Smooth muscle cell (in vitro differentiated cells): Measurements from ENCODE around the gene VPS37C. TPM values are rescaled to one million over a fixed set of nuclear protein-coding genes. Genes with fewer than 3 reads are reported as not detected.

ENCODE experiments used
- DNase-seq: peaks from one replicate; lab custom pipeline; 2025; ENCODE audit not compliant: unreplicated experiment; lab: John Stamatoyannopoulos, UW
- H2AFZ ChIP-seq: fragments of 200-600 bp; sonication (generic); 2 replicates; pipeline ENCODE4 v1.6.0; 2016; ENCODE audit warnings: antibody characterized with exemption, low read depth, mild to moderate bottlenecking
- H3F3A ChIP-seq: fragments of 200-600 bp; sonication (generic); 2 replicates; pipeline ENCODE4 v1.6.0; 2017; ENCODE audit warnings: antibody characterized with exemption, low read depth
- H3K27ac ChIP-seq: fragments of 200-600 bp; sonication (generic); 2 replicates; pipeline ENCODE4 v1.5.1; 2016; ENCODE audit warnings: low read depth, mild to moderate bottlenecking
- H3K27me3 ChIP-seq: fragments of 200-600 bp; sonication (generic); 2 replicates; pipeline ENCODE4 v1.6.1; 2016; ENCODE audit warnings: low read depth, mild to moderate bottlenecking
- H3K36me3 ChIP-seq: fragments of 200-600 bp; sonication (generic); 2 replicates; pipeline ENCODE4 v1.5.1; 2016; ENCODE audit warnings: low read depth
- H3K4me1 ChIP-seq: fragments of 200-600 bp; sonication (generic); 2 replicates; pipeline ENCODE4 v1.5.1; 2016; ENCODE audit warnings: low read depth
- H3K4me2 ChIP-seq: fragments of 200-600 bp; sonication (generic); 2 replicates; pipeline ENCODE4 v1.6.0; 2016; ENCODE audit warnings: mild to moderate bottlenecking
- H3K4me3 ChIP-seq: fragments of 200-600 bp; sonication (generic); 2 replicates; pipeline ENCODE4 v1.5.1; 2016; ENCODE audit warnings: mild to moderate bottlenecking
- H3K79me2 ChIP-seq: fragments of 200-600 bp; sonication (generic); 2 replicates; pipeline ENCODE4 v1.6.0; 2016; ENCODE audit warnings: low read depth, mild to moderate bottlenecking
- H3K9ac ChIP-seq: fragments of 200-600 bp; sonication (generic); 2 replicates; pipeline ENCODE4 v1.6.0; 2016; ENCODE audit warnings: low read depth
- H3K9me3 ChIP-seq: fragments of 200-600 bp; sonication (generic); replicated peaks from 2 replicates; pipeline ENCODE4 v1.5.1; 2016; ENCODE audit warnings: low read depth
- H4K20me1 ChIP-seq: fragments of 200-600 bp; sonication (generic); 2 replicates; pipeline ENCODE4 v1.6.0; 2016; ENCODE audit warnings: low read depth
- CTCF ChIP-seq: fragments of 200-600 bp; sonication (generic); IDR thresholded peaks from 2 replicates; pipeline ENCODE4 v1.5.1; 2017; ENCODE audit warnings: borderline replicate concordance, mild to moderate bottlenecking, antibody characterized with exemption; ENCODE audit not compliant: insufficient read depth, poor library complexity, severe bottlenecking
- WGBS: methylation state at CpG from one replicate; pipeline ENCODE4 v1.1.7; 2016; ENCODE audit warnings: low lambda C conversion rate; 5-methylcytosine and 5-hydroxymethylcytosine counted together
- polyA plus RNA-seq: library from polyadenylated mRNA; unstranded; fragments of >200 nt; fragmentation: Nextera tagmentation; extraction: Ambion mirVana; gene quantifications from 2 replicates; pipeline ENCODE4 v1.2.1, GENCODE V29; 2016
- total RNA-seq: library from RNA; depleted of rRNA; stranded (reverse); fragments of >200 nt; gene quantifications from 2 replicates; pipeline ENCODE4 v1.2.3, GENCODE V29; 2014

VPS37C gene
- total and polyA plus RNA-seq, 2 experiments from 2014 or later: 8.8 to 15.4 TPM

- H3K9me3 ChIP-seq: no peaks in the 10 kb centered on the region
Measured at GRCh38 chr11:61115498-61116224, 45.6 kb downstream of the VPS37C start.

GRCh38 chr11:61114913-61115312, 46.3 kb downstream of the VPS37C start:
- DNase-seq: no peak
- Histone ChIP-seq H3K4me1 (no peaks in the 10 kb centered on the region), H3K4me3 (no peak overlapping the region), H3K9me3 (no peaks in the 10 kb centered on the region), H3K27me3 (no peaks in the 10 kb centered on the region), H3K27ac (no peak overlapping the region), H3K4me2 (no peak overlapping the region), H3K9ac (no peak overlapping the region), H3K79me2 (no peaks in the 10 kb centered on the region), H2AFZ (no peak overlapping the region), H3F3A (no peaks in the 10 kb centered on the region), H3K36me3 (no peaks in the 10 kb centered on the region), H4K20me1 (no peaks in the 10 kb centered on the region)
- 72% methylated on average over 8 of the region's 8 CpGs for WGBS
- TF ChIP-seq CTCF: no peak

More at GRCh38 chr11:61115498-61116224, 45.6 kb downstream of the VPS37C start:
- H3K4me3 ChIP-seq: no peak overlapping the region
- H3K4me1 ChIP-seq: peaks cover 3% of the 10 kb centered on the region
- no peaks in the 10 kb centered on the region for H3K27me3 ChIP-seq
- no peaks in the 10 kb centered on the region for H3K36me3 ChIP-seq
- H3F3A ChIP-seq: no peaks in the 10 kb centered on the region
- H4K20me1 ChIP-seq: no peaks in the 10 kb centered on the region
- H3K4me2 ChIP-seq: no peak overlapping the region
- no peak for DNase-seq
- no peak overlapping the region for H3K27ac ChIP-seq
- no peak overlapping the region for H2AFZ ChIP-seq
- 86% methylated on average over 21 of the region's 21 CpGs for WGBS
- no peaks in the 10 kb centered on the region for H3K79me2 ChIP-seq
- no peak overlapping the region for H3K9ac ChIP-seq
- TF ChIP-seq CTCF: no peak

- no peak overlapping the region for H3K4me3 ChIP-seq
- no peaks in the 10 kb centered on the region for H4K20me1 ChIP-seq
- no peak for TF ChIP-seq CTCF
- H3K79me2 ChIP-seq: no peaks in the 10 kb centered on the region
- DNase-seq: no peak
- H3K9ac ChIP-seq: no peak overlapping the region
- H3K36me3 ChIP-seq: no peaks in the 10 kb centered on the region
- H3K27me3 ChIP-seq: no peaks in the 10 kb centered on the region
- H3K9me3 ChIP-seq: no peaks in the 10 kb centered on the region
- 91% methylated on average over 9 of the region's 9 CpGs for WGBS
- H3K4me1 ChIP-seq: no peaks in the 10 kb centered on the region
- no peak overlapping the region for H2AFZ ChIP-seq
- no peak overlapping the region for H3K27ac ChIP-seq
- H3K4me2 ChIP-seq: no peak overlapping the region
- no peaks in the 10 kb centered on the region for H3F3A ChIP-seq
Measured at GRCh38 chr11:61113201-61113600, 48.0 kb downstream of the VPS37C start.

- no peak overlapping the region for H2AFZ ChIP-seq
- H3K9ac ChIP-seq: no peak overlapping the region
- H3K4me3 ChIP-seq: no peak overlapping the region
- H3K79me2 ChIP-seq: no peaks in the 10 kb centered on the region
- H3K4me2 ChIP-seq: no peak overlapping the region
- WGBS: 84% methylated on average over 6 of the region's 6 CpGs
- no peak for TF ChIP-seq CTCF
- no peak for DNase-seq
- no peaks in the 10 kb centered on the region for H4K20me1 ChIP-seq
- no peaks in the 10 kb centered on the region for H3K27me3 ChIP-seq
- H3K4me1 ChIP-seq: no peaks in the 10 kb centered on the region
- no peaks in the 10 kb centered on the region for H3K9me3 ChIP-seq
- H3K27ac ChIP-seq: no peak overlapping the region
- H3F3A ChIP-seq: no peaks in the 10 kb centered on the region
- no peaks in the 10 kb centered on the region for H3K36me3 ChIP-seq
Measured at GRCh38 chr11:61112575-61112974, 48.7 kb downstream of the VPS37C start.
